Mesendoderm (in vitro differentiated cells): ENCODE results near the gene TMEM179.

Experiments used
- DNase-seq: peaks from one replicate; pipeline ENCODE4 v3.0.0; 2013
- H2AK5ac ChIP-seq: 2 replicates; pipeline ENCODE4 v1.6.1; 2013; ENCODE audit warnings: low read length, inconsistent platforms
- H2BK120ac ChIP-seq: 2 replicates; pipeline ENCODE4 v1.6.1; 2013; ENCODE audit warnings: low read depth, mild to moderate bottlenecking, low read length, moderate library complexity, mixed read lengths
- H2BK15ac ChIP-seq: replicated peaks from 2 replicates; pipeline ENCODE4 v1.6.1; 2013; ENCODE audit warnings: low read depth, mild to moderate bottlenecking, moderate library complexity
- H2BK5ac ChIP-seq: 2 replicates; pipeline ENCODE4 v1.6.1; 2013; ENCODE audit warnings: low read length, inconsistent platforms
- H3K18ac ChIP-seq: 2 replicates; pipeline ENCODE4 v1.6.1; 2013; ENCODE audit warnings: mild to moderate bottlenecking, low read length, mixed read lengths
- H3K23ac ChIP-seq: one replicate; pipeline ENCODE4 v1.6.1; 2013; ENCODE audit warnings: low read length
- H3K27ac ChIP-seq: 2 replicates; pipeline ENCODE4 v1.5.1; 2013; ENCODE audit warnings: low read depth, mild to moderate bottlenecking, inconsistent platforms, low read length, moderate library complexity
- H3K27me3 ChIP-seq: 2 replicates; pipeline ENCODE4 v1.6.1; 2013; ENCODE audit warnings: low read length, control low read depth, mild to moderate bottlenecking, inconsistent platforms; ENCODE audit not compliant: insufficient read depth, poor library complexity
- H3K36me3 ChIP-seq: 2 replicates; pipeline ENCODE4 v1.6.1; 2013; ENCODE audit warnings: low read length, inconsistent platforms; ENCODE audit not compliant: control insufficient read depth, insufficient read depth
- H3K4ac ChIP-seq: one replicate; pipeline ENCODE4 v1.6.1; 2013; ENCODE audit warnings: low read depth, mild to moderate bottlenecking, low read length, moderate library complexity
- H3K4me1 ChIP-seq: 2 replicates; pipeline ENCODE4 v1.6.1; 2013; ENCODE audit warnings: low read depth, low read length, inconsistent platforms; ENCODE audit not compliant: control insufficient read depth
- H3K4me2 ChIP-seq: 2 replicates; pipeline ENCODE4 v1.6.1; 2013; ENCODE audit warnings: low read length
- H3K4me3 ChIP-seq: 2 replicates; pipeline ENCODE4 v1.5.1; 2013; ENCODE audit warnings: mild to moderate bottlenecking, low read length
- H3K56ac ChIP-seq: one replicate; pipeline ENCODE4 v1.6.1; 2013; ENCODE audit warnings: low read length
- H3K79me1 ChIP-seq: 2 replicates; pipeline ENCODE4 v1.6.1; 2013; ENCODE audit warnings: low read length, inconsistent platforms
- H3K79me2 ChIP-seq: 2 replicates; pipeline ENCODE4 v1.6.1; 2013; ENCODE audit warnings: mild to moderate bottlenecking, low read length; ENCODE audit not compliant: control insufficient read depth, insufficient read depth
- H3K9ac ChIP-seq: 2 replicates; pipeline ENCODE4 v1.6.1; 2013; ENCODE audit warnings: low read length, inconsistent platforms
- H4K5ac ChIP-seq: one replicate; pipeline ENCODE4 v1.6.1; 2013; ENCODE audit warnings: low read length
- H4K8ac ChIP-seq: one replicate; pipeline ENCODE4 v1.6.1; 2013; ENCODE audit warnings: low read depth, mild to moderate bottlenecking, control low read depth, low read length, moderate library complexity
- WGBS: extraction: QIAGEN DNeasy Blood & Tissue Kit; methylation state at CpG from one replicate; pipeline ENCODE4 v1.1.7; 2013; ENCODE audit warnings: low lambda C conversion rate, missing lambda C conversion rate; ENCODE audit not compliant: insufficient coverage; ENCODE audit errors: extremely low coverage; 5-methylcytosine and 5-hydroxymethylcytosine counted together

Gene TMEM179

DNA sequence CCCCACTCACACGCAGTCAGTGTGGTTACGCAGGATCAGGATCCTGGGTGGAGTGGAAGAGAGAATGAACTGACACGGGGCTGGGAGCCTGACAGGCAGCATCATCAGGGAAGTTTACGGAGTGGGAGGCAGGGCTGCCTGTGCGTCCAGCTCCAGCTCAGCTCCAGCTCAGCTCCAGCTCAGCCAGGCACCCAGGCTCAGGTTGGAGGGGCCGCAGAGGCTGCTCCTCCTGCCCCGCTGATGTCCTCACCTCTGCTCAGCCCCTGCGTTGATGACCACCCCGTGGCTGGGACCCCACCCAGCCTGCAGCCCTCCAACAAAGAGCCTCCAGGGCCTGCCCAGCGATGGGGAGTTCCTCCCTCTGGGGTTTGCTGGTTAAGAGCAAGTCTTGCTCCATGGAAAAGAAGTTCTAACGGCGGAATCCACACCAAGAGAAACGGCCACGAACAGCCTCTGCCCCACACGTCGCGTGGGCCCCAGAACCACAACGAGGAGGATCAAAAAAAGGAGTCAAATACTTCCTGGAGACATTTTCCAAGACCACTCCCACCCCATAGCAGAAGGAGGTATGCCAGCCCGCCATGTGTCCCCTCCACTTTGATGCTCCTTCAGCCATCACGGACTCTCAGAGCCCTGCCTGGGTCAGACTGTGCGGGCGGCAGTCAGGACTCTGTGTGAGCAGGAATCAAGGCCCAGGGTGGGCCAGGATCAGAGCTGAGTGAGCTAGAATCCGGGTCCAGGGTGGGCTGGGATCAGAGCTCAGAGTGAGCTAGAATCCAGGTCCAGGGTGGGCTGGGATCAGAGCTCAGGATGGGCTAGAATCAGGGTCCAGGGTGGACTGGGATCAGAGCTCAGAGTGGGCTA, 42.7 kb downstream of the TMEM179 start:
- Histone ChIP-seq H3K4me2 (no peak overlapping the region), H3K79me2 (no peaks in the 10 kb centered on the region), H3K27me3 (no peaks in the 10 kb centered on the region), H3K56ac (no peak overlapping the region), H4K5ac (no peak overlapping the region), H4K8ac (no peak overlapping the region), H3K4ac (no peak overlapping the region), H3K4me1 (no peaks in the 10 kb centered on the region), H2BK5ac (no peak overlapping the region), H3K23ac (no peak overlapping the region), H3K4me3 (no peak overlapping the region), H2AK5ac (no peak overlapping the region), H3K27ac (no peak overlapping the region), H3K79me1 (no peaks in the 10 kb centered on the region), H3K9ac (no peak overlapping the region), H3K18ac (no peak overlapping the region), H2BK15ac (no peak overlapping the region), H3K36me3 (no peaks in the 10 kb centered on the region), H2BK120ac (no peak overlapping the region)
- WGBS = no CpG with 5 or more reads among the region's 23 CpGs
- DNase-seq = no peak

DNA sequence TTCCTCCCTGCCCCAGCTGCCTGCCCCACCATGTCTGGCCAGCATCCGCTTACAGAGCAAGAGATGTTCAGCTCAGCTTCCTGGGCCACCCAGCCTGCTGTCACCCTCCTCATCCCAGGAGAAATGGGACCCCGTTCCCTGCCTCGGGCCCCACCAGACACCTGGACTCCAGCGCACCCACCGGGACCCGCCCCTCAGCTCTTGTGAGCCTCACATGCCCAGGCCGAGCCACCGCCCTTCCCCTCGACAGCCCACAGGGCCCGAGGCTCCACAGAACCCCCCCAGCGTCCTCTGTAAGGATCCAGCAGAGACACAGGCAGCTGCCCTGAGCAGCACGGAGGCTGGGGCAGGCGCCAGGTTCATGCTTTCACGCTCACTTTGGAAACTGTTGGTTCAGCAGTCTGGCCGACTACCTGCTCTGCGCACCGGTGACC, 43.4 kb downstream of the TMEM179 start:
- H3K4me2 ChIP-seq = no peak overlapping the region
- H3K4me3 ChIP-seq = no peak overlapping the region
- H4K5ac ChIP-seq = no peak overlapping the region
- H2AK5ac ChIP-seq = no peak overlapping the region
- no peak overlapping the region for H2BK120ac ChIP-seq
- no peak overlapping the region for H3K27ac ChIP-seq
- no peaks in the 10 kb centered on the region for H3K36me3 ChIP-seq
- no peak overlapping the region for H3K4ac ChIP-seq
- H3K27me3 ChIP-seq = no peaks in the 10 kb centered on the region
- no peaks in the 10 kb centered on the region for H3K79me1 ChIP-seq
- H3K56ac ChIP-seq = no peak overlapping the region
- H3K9ac ChIP-seq = no peak overlapping the region
- WGBS = no CpG with 5 or more reads among the region's 17 CpGs
- no peak overlapping the region for H4K8ac ChIP-seq
- H2BK15ac ChIP-seq = no peak overlapping the region
- H3K18ac ChIP-seq = no peak overlapping the region
- DNase-seq = no peak
- no peak overlapping the region for H3K23ac ChIP-seq
- H3K4me1 ChIP-seq = no peaks in the 10 kb centered on the region
- H3K79me2 ChIP-seq = no peaks in the 10 kb centered on the region
- H2BK5ac ChIP-seq = no peak overlapping the region

DNA sequence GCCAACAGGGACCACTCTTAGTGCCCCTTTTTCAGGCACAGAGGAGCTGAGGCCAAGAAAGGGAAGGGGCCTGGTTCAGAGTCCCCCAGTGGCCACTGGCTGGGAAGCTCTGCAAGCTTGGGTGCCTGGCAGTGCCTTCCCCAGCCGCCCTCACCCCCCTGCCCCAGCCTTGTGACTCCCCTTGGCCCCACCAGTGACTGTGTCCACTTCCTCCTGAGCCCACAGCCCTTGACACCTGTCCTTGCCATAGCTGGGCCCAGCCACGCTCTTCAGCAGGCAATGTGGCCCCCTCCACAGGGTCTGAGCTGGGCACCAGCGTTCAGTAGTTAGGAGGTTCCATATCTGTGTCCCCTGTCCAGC, 44.0 kb downstream of the TMEM179 start:
- Histone ChIP-seq H3K4me2 (no peak overlapping the region), H3K36me3 (no peaks in the 10 kb centered on the region), H3K9ac (no peak overlapping the region), H2BK120ac (no peak overlapping the region), H3K27ac (no peak overlapping the region), H3K4ac (no peak overlapping the region), H4K8ac (no peak overlapping the region), H4K5ac (no peak overlapping the region), H3K4me3 (no peak overlapping the region), H3K23ac (no peak overlapping the region), H2BK5ac (no peak overlapping the region), H3K79me2 (no peaks in the 10 kb centered on the region), H2BK15ac (no peak overlapping the region), H3K18ac (no peak overlapping the region), H2AK5ac (no peak overlapping the region), H3K4me1 (no peaks in the 10 kb centered on the region), H3K56ac (no peak overlapping the region), H3K79me1 (no peaks in the 10 kb centered on the region), H3K27me3 (no peaks in the 10 kb centered on the region)
- WGBS = no CpG with 5 or more reads among the region's 3 CpGs
- no peak for DNase-seq

DNA sequence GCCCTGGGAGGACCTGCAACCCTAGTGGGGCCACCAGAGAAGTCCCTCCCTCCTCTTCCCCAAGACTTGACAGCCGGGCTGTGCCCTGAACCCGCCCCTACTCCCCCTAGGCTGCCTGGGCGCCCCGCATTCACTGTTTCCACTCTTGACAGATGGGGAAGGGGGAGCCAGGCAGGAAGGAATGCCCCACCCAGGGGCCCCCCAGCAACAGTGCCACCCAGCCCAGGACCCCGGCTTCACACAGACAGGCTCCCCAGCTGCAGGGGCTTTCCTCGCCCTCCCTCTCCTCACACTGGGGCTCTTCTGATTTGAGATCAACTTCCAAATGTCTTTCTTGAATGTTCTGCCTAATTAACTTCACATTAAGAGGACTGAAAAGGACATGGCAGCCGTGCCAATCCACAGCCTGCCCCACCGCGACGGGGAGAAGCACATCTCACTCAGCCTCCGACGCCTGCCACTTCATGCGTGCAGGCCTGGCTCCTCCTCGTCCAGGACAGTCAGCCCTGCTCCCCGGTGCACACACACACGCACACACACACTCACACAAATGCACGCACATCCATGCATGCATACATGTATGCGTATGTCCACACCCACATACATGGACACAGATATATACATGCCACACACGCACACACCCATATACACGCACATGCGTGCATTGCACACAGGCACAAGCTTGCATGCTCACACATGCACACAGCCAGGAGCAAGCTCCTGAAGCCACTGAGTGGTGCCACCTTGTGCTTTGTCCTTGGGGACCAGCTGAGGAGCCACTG, 44.6 kb downstream of the TMEM179 start:
- no peak overlapping the region for H4K5ac ChIP-seq
- H2BK120ac ChIP-seq = no peak overlapping the region
- H3K23ac ChIP-seq = peak overlapping the region; percentile 9
- H3K27me3 ChIP-seq = no peaks in the 10 kb centered on the region
- no peak overlapping the region for H2BK15ac ChIP-seq
- no peak overlapping the region for H3K4me2 ChIP-seq
- no peaks in the 10 kb centered on the region for H3K79me1 ChIP-seq
- no peaks in the 10 kb centered on the region for H3K36me3 ChIP-seq
- H2BK5ac ChIP-seq = no peak overlapping the region
- no peak for DNase-seq
- no peak overlapping the region for H2AK5ac ChIP-seq
- no peaks in the 10 kb centered on the region for H3K79me2 ChIP-seq
- no peaks in the 10 kb centered on the region for H3K4me1 ChIP-seq
- no peak overlapping the region for H3K4ac ChIP-seq
- no peak overlapping the region for H3K18ac ChIP-seq
- no peak overlapping the region for H4K8ac ChIP-seq
- no peak overlapping the region for H3K4me3 ChIP-seq
- H3K56ac ChIP-seq = no peak overlapping the region
- no peak overlapping the region for H3K9ac ChIP-seq
- no CpG with 5 or more reads among the region's 21 CpGs for WGBS
- no peak overlapping the region for H3K27ac ChIP-seq

DNA sequence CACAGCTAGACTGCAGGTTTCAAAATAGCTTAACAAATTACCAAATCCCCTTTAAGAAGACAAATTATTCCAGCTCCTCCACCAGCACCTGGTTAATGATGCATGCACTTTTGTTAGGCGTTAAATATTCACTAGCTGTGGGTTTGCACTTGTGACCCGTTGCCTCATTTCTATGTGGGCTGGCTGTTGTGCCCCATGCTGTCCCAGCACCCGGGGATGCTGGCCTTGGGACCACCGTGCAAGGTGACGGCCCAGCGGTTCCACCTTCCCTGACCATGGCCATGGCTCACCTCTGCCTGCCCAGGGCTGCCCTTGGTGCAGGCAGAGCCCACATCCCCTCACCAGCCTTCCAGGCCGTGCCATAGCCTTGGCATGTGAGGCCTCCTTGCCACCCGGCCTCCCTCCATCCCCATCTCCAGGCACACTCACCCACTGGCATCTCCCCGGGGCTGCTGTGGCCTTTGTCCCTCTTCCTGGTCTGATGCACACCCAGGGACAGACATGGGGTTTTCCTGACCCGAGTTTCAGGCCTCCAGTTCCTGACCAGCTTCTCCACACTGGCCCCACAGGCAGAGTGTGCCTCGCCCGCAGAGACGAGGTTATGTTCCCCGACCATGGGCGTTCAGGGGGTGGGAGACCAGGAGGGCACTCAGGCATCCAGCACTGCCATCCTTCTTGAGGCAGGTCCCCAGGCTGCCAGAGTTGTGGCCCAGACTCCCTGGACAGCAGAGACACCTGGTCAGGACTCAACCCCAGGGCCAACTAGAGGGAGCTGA, 45.4 kb downstream of the TMEM179 start:
- WGBS = no CpG with 5 or more reads among the region's 15 CpGs
- Histone ChIP-seq H4K5ac (no peak overlapping the region), H2AK5ac (no peak overlapping the region), H3K23ac (no peak overlapping the region), H2BK15ac (no peak overlapping the region), H3K56ac (no peak overlapping the region), H2BK5ac (no peak overlapping the region), H3K36me3 (no peaks in the 10 kb centered on the region), H3K27me3 (no peaks in the 10 kb centered on the region), H3K79me1 (no peaks in the 10 kb centered on the region), H3K9ac (no peak overlapping the region), H4K8ac (no peak overlapping the region), H3K79me2 (no peaks in the 10 kb centered on the region), H2BK120ac (no peak overlapping the region), H3K4me2 (no peak overlapping the region), H3K27ac (no peak overlapping the region), H3K18ac (no peak overlapping the region), H3K4me1 (no peaks in the 10 kb centered on the region), H3K4me3 (no peak overlapping the region), H3K4ac (no peak overlapping the region)
- no peak for DNase-seq
